NCI-H1694 (cell line): ENCODE measurements around the gene PLP1.

Source experiments
- DNase-seq: peaks from one replicate; lab custom pipeline; 2025; lab: John Stamatoyannopoulos, UW

The PLP1 gene

GRCh38 chrX:103830848-103831247 is 54.2 kb downstream of the PLP1 start:
- DNase-seq, result no peak

GRCh38 chrX:103831342-103831802 is 54.7 kb downstream of the PLP1 start:
- no peak for DNase-seq

- DNase-seq, result peak; percentile 72
Observed at GRCh38 chrX:103831803-103832544, 55.3 kb downstream of the PLP1 start, which contains the start of gene RAB9B. Gene RAB9B (minus strand): TSS chrX:103832257. CDS start chrX:103825784, 6,473 bp downstream.

- no peak for DNase-seq
Observed at GRCh38 chrX:103839404-103839803, 62.8 kb downstream of the PLP1 start.
